HCT116 (cell line): ENCODE data around the gene AUTS2.

Source experiments
- CBX3 ChIP-seq: IDR thresholded peaks from 2 replicates; pipeline ENCODE4 v1.6.1; 2012; ENCODE audit warnings: low read depth
- CEBPB ChIP-seq: IDR thresholded peaks from 2 replicates; pipeline ENCODE4 v1.6.1; 2012; ENCODE audit warnings: low read depth
- CTCF ChIP-seq, 3 experiments: fragments of 200-600 bp in 1 of 3; sonication (generic) in 1 of 3; IDR thresholded peaks in 2 of 3; conservative IDR thresholded peaks in 1 of 3; 2 replicates each; pipeline ENCODE4 v1.5.1; 2012 to 2017; ENCODE audit warnings: low read depth in 2 of 3, low read length in 2 of 3, antibody characterized with exemption in 1 of 3, borderline replicate concordance in 1 of 3, control low read depth in 1 of 3, mild to moderate bottlenecking in 1 of 3, mixed read lengths in 1 of 3, mixed run types in 1 of 3, moderate library complexity in 1 of 3; ENCODE audit not compliant: insufficient read depth in 1 of 3
- ELF1 ChIP-seq: IDR thresholded peaks from 2 replicates; pipeline ENCODE4 v1.6.1; 2012; ENCODE audit warnings: low read depth, borderline replicate concordance
- EZH2phosphoT487 ChIP-seq: fragments of 200-600 bp; IDR thresholded peaks from 2 replicates; pipeline ENCODE4 v1.6.1; 2018; ENCODE audit warnings: antibody characterized with exemption, borderline replicate concordance
- JUND ChIP-seq: IDR thresholded peaks from 2 replicates; pipeline ENCODE4 v1.6.1; 2012
- MAX ChIP-seq: IDR thresholded peaks from 2 replicates; pipeline ENCODE4 v1.6.1; 2012
- POLR2A ChIP-seq: IDR thresholded peaks from 2 replicates; pipeline ENCODE4 v1.7.0; 2011; ENCODE audit warnings: borderline replicate concordance; ENCODE audit not compliant: insufficient read depth, insufficient read length; ENCODE audit errors: extremely low read depth
- REST ChIP-seq: IDR thresholded peaks from 2 replicates; pipeline ENCODE4 v1.6.1; 2012; ENCODE audit warnings: low read depth
- SP1 ChIP-seq: IDR thresholded peaks from 2 replicates; pipeline ENCODE4 v1.6.1; 2012; ENCODE audit warnings: low read depth
- TCF7L2 ChIP-seq: IDR thresholded peaks from 2 replicates; pipeline ENCODE4 v1.7.0; 2011; ENCODE audit warnings: borderline replicate concordance, inconsistent platforms; ENCODE audit not compliant: insufficient read depth, insufficient read length; ENCODE audit errors: extremely low read depth
- YY1 ChIP-seq: IDR thresholded peaks from 2 replicates; pipeline ENCODE4 v1.6.1; 2011; ENCODE audit warnings: low read length, low read depth, moderate library complexity, mild to moderate bottlenecking; ENCODE audit not compliant: insufficient replicate concordance; ENCODE audit errors: extremely low read depth

- no peak for TF ChIP-seq CEBPB
- no peak for TF ChIP-seq CTCF (IDR thresholded peaks at IDR 0.05 in 2 of 3, conservative IDR thresholded peaks at IDR 0.05 in 1 of 3; ENCODE audit: borderline replicate concordance in 1 of 3, insufficient read depth in 1 of 3, low read depth in 2 of 3, low read length in 2 of 3)
- no peak for TF ChIP-seq YY1
- no peak for TF ChIP-seq POLR2A
- TF ChIP-seq EZH2phosphoT487, result no peak
- TF ChIP-seq ELF1, result no peak
- no peak for TF ChIP-seq MAX
- no peak for TF ChIP-seq CBX3
- no peak for TF ChIP-seq TCF7L2
- no peak for TF ChIP-seq SP1
- TF ChIP-seq REST, result no peak
- TF ChIP-seq JUND, result no peak
Measured at GRCh38 chr7:70619130-70619529, 1020.9 kb downstream of the AUTS2 start.
